ENCODE results near the gene CDPF1.

DNA sequence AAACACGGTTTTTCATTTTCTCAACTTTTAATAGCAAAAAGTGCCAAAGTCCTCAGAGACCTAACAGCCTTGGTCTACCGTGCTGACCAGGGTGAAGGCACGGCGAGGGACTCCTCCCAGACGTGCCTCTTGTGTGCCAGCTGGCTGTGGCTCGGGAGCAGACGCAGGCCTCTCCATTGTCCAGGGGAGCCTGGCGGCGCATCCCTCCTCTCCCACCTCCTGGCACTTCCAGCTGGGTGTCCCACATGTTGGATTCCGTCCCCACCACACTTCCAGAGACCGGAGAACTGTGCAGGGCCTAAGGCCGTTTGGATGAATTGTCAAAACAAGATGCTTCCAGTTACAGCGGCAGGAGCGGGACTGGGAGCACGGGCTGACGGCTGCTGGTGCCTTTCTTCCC, 11.6 kb downstream of the CDPF1 start:
- TF ChIP-seq, protein P1, sequence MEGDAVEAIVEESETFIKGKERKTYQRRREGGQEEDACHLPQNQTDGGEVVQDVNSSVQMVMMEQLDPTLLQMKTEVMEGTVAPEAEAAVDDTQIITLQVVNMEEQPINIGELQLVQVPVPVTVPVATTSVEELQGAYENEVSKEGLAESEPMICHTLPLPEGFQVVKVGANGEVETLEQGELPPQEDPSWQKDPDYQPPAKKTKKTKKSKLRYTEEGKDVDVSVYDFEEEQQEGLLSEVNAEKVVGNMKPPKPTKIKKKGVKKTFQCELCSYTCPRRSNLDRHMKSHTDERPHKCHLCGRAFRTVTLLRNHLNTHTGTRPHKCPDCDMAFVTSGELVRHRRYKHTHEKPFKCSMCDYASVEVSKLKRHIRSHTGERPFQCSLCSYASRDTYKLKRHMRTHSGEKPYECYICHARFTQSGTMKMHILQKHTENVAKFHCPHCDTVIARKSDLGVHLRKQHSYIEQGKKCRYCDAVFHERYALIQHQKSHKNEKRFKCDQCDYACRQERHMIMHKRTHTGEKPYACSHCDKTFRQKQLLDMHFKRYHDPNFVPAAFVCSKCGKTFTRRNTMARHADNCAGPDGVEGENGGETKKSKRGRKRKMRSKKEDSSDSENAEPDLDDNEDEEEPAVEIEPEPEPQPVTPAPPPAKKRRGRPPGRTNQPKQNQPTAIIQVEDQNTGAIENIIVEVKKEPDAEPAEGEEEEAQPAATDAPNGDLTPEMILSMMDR (IDR thresholded peaks at IDR 0.05), result no peak
- TF ChIP-seq POLR2AphosphoS5 (IDR thresholded peaks at IDR 0.05; ENCODE audit: low read depth, low read length) (no peak), SIN3A (IDR thresholded peaks at IDR 0.05; ENCODE audit: borderline replicate concordance, insufficient read depth, low read depth, low read length) (no peak)
- TF ChIP-seq, protein P2, sequence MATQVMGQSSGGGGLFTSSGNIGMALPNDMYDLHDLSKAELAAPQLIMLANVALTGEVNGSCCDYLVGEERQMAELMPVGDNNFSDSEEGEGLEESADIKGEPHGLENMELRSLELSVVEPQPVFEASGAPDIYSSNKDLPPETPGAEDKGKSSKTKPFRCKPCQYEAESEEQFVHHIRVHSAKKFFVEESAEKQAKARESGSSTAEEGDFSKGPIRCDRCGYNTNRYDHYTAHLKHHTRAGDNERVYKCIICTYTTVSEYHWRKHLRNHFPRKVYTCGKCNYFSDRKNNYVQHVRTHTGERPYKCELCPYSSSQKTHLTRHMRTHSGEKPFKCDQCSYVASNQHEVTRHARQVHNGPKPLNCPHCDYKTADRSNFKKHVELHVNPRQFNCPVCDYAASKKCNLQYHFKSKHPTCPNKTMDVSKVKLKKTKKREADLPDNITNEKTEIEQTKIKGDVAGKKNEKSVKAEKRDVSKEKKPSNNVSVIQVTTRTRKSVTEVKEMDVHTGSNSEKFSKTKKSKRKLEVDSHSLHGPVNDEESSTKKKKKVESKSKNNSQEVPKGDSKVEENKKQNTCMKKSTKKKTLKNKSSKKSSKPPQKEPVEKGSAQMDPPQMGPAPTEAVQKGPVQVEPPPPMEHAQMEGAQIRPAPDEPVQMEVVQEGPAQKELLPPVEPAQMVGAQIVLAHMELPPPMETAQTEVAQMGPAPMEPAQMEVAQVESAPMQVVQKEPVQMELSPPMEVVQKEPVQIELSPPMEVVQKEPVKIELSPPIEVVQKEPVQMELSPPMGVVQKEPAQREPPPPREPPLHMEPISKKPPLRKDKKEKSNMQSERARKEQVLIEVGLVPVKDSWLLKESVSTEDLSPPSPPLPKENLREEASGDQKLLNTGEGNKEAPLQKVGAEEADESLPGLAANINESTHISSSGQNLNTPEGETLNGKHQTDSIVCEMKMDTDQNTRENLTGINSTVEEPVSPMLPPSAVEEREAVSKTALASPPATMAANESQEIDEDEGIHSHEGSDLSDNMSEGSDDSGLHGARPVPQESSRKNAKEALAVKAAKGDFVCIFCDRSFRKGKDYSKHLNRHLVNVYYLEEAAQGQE (IDR thresholded peaks at IDR 0.05; ENCODE audit: insufficient read depth in 1 of 2, low read depth in 2 of 2, low read length in 1 of 2), result no peak

Measured in Panc1 (cell line).